Activated CD4-positive, alpha-beta T cell treated with anti-CD3 and anti-CD28 coated beads, Interleukin-2, amount 10 ng/mL, durations not matched to agents 7 days and 5 days (primary cell): Measurements from ENCODE around the gene ATP13A3. TPM values are rescaled to one million over a fixed set of nuclear protein-coding genes. Genes with fewer than 3 reads are reported as not detected.

ENCODE experiments used
- CTCF ChIA-PET: fragments of 350-600 bp; sonication (Branson Sonifier 250); formaldehyde crosslinking; loops from one replicate; lab custom pipeline; 2021; ENCODE audit warnings: antibody characterized with exemption; lab: Charles Lee
- POLR2A ChIA-PET: fragments of 350-600 bp; sonication (Branson Sonifier 250); formaldehyde crosslinking; loops from one replicate; lab custom pipeline; 2021; ENCODE audit warnings: antibody characterized with exemption; lab: Charles Lee
- DNase-seq: peaks from one replicate; pipeline ENCODE4 v3.0.0-alpha.2; 2020
- H3K27ac Mint-ChIP-seq: one replicate; pipeline ENCODE4 v1.8.0; 2021; ENCODE audit warnings: mild to moderate bottlenecking, moderate library complexity, mixed read lengths
- H3K27me3 Mint-ChIP-seq: one replicate; pipeline ENCODE4 v1.8.0; 2021; ENCODE audit warnings: mixed read lengths
- H3K36me3 Mint-ChIP-seq: one replicate; pipeline ENCODE4 v1.8.0; 2021; ENCODE audit warnings: low read depth, mixed read lengths
- H3K4me1 Mint-ChIP-seq: one replicate; pipeline ENCODE4 v1.8.0; 2021; ENCODE audit warnings: mixed read lengths
- H3K4me3 Mint-ChIP-seq: one replicate; pipeline ENCODE4 v1.8.0; 2021; ENCODE audit warnings: mild to moderate bottlenecking, moderate library complexity, mixed read lengths
- H3K9me3 Mint-ChIP-seq: one replicate; pipeline ENCODE4 v1.8.0; 2021; ENCODE audit warnings: mixed read lengths
- total RNA-seq, 2 experiments: library from RNA; stranded (reverse); gene quantifications; one replicate each; pipeline ENCODE4 v1.2.3, GENCODE V29; 2021

Gene ATP13A3
- total RNA-seq, 2 experiments from 2014 or later = 59.2 to 73.8 TPM

DNA sequence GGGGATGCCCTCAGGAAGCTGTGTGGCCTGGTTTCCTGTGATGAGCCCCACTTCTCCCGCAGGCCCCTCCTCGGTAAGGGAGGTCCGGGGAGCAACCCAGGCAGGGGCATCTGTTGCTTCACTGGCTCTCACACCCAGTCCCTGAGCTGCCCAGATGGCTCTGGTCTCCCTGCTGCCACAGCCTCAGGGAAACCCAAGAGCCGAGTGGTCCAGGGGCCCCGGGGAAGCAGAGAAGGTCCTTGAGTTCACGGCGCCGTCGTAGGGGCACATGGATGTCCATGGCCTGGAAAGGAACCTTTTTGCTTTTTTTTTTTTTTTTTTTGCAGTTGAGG, 103.9 kb downstream of the ATP13A3 start:
- H3K27ac Mint-ChIP-seq = no peak overlapping the region
- no peak for DNase-seq
- ChIA-PET POLR2A (no interaction called here), CTCF (interaction anchor here (0.8 kb wide), 1 partner anchor 15 kb away, joined by 4 read pairs; no protein-coding TSS in a partner anchor)
- no peaks in the 10 kb centered on the region for H3K4me1 Mint-ChIP-seq
- H3K9me3 Mint-ChIP-seq = no peaks in the 10 kb centered on the region
- H3K4me3 Mint-ChIP-seq = no peak overlapping the region
- H3K36me3 Mint-ChIP-seq = no peaks in the 10 kb centered on the region
- peaks cover 3% of the 10 kb centered on the region for H3K27me3 Mint-ChIP-seq

DNA sequence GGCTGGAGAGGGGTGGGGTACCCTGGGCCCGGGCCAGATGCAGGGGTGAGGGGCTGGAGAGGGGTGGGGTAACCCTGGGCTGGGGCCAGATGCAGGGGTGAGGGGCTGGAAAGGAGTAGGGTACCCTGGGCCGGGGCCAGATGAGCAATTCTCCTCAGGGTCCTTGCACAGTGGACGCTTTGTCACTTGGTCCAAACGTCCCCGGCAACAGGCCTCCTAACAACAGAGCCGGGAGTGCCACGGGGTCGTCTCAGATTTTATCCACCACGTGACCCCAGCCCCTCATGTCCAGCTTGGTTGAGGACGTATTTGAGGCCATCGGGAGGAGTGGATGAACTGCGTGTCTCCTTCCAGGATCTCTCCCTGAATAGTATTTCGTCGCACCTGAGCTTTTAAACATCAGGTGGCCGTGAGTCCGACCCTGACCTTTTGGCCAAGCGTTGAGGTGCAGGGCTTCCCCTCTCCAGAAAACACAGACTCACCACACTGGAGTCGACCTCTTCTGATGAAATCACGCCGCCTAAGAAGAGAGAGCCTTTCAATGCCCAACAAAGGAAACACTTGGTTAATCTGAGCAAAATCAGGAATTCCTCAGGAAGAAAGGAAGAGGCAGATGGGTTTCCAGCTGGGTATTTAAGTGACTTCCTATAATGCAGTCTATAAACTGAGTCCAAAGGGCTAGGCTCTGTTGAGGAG, 104.5 kb downstream of the ATP13A3 start:
- DNase-seq = no peak
- no peaks in the 10 kb centered on the region for H3K4me1 Mint-ChIP-seq
- H3K9me3 Mint-ChIP-seq = no peaks in the 10 kb centered on the region
- ChIA-PET POLR2A (no interaction called here), CTCF (interaction anchor here (0.8 kb wide), 1 partner anchor 15 kb away, joined by 4 read pairs; no protein-coding TSS in a partner anchor)
- H3K27me3 Mint-ChIP-seq = peaks cover 3% of the 10 kb centered on the region
- H3K4me3 Mint-ChIP-seq = no peak overlapping the region
- H3K36me3 Mint-ChIP-seq = no peaks in the 10 kb centered on the region
- H3K27ac Mint-ChIP-seq = no peak overlapping the region

DNA sequence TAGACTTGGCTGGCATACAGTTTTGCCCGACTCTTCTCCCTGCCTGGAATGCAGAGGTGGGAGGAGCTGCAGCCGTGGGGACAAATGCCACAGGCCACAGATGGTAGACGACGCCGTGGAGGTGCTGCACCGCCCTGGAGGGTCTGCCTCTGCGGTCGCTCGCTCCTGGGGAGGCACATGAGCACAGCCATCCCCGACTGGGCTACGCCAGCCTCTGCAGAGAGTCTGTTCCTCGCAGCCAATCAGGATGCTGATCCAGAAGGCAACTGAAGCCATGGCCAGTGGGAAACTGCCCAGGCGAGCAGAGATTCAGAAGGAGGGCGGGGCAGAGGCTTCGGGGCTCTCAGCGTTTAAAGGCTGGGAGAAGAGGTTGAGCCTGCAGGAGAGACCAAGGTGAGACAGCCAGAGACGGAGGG, 105.3 kb downstream of the ATP13A3 start:
- POLR2A ChIA-PET = no interaction called here

DNA sequence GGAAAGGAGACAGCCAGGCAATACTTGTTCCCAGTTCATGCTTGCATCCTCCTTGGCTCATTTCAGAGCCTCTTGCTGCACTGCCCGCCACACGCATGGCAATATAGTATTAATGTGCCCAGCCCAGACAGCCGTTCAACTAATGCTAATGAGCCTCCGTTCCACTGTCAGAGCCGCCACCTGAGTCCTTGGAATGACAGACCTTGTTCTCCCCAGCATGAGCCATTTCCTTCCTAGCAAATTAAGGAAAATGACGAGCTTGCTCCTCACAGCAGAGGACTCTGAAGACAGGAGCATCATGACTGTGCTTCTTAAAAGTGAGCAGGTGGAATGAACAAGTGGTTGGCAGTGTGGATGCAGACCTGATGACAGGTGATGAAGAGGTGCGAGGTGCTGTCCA, 106.5 kb downstream of the ATP13A3 start:
- CTCF ChIA-PET = no interaction called here
- no peaks in the 10 kb centered on the region for H3K36me3 Mint-ChIP-seq

More for the DNA sequence above, 105.3 kb downstream of the ATP13A3 start:
- no peaks in the 10 kb centered on the region for H3K36me3 Mint-ChIP-seq
- no peak for DNase-seq
- peaks cover 3% of the 10 kb centered on the region for H3K27me3 Mint-ChIP-seq
- H3K27ac Mint-ChIP-seq = no peak overlapping the region
- CTCF ChIA-PET = no interaction called here
- H3K9me3 Mint-ChIP-seq = no peaks in the 10 kb centered on the region
- H3K4me3 Mint-ChIP-seq = no peak overlapping the region
- H3K4me1 Mint-ChIP-seq = no peaks in the 10 kb centered on the region

DNA sequence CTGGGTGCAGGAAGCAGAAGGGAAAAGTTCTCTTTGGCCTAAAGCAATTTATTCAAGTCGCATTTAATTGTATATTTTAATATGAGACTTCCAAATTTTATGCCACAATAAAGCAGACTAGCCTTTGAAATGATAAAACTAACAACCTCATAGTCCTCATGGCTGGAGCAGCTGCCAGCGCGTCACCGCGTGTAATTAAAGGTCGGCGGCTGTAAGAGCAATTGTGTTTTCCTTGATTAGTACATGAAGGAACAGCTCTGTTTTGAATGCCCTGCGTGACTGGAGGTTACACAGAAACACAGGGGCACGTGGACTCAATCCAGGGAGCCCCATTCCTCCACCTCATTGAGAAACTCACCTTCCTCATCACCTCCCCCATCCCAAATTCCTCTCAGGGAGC, 107.2 kb downstream of the ATP13A3 start:
- H3K4me3 Mint-ChIP-seq = no peak overlapping the region
- no peak overlapping the region for H3K27ac Mint-ChIP-seq
- H3K27me3 Mint-ChIP-seq = peaks cover 3% of the 10 kb centered on the region
- H3K36me3 Mint-ChIP-seq = no peaks in the 10 kb centered on the region
- H3K9me3 Mint-ChIP-seq = no peaks in the 10 kb centered on the region
- ChIA-PET CTCF (interaction anchor here (0.8 to 1.6 kb wide), 2 partner anchors 36 to 342 kb away, joined by 3 read pairs; no protein-coding TSS in a partner anchor), POLR2A (no interaction called here)
- no peak for DNase-seq
- H3K4me1 Mint-ChIP-seq = no peaks in the 10 kb centered on the region

More for the DNA sequence above, 106.5 kb downstream of the ATP13A3 start:
- POLR2A ChIA-PET = no interaction called here
- no peak overlapping the region for H3K27ac Mint-ChIP-seq
- H3K4me1 Mint-ChIP-seq = no peaks in the 10 kb centered on the region
- no peak overlapping the region for H3K4me3 Mint-ChIP-seq
- no peaks in the 10 kb centered on the region for H3K9me3 Mint-ChIP-seq
- peaks cover 3% of the 10 kb centered on the region for H3K27me3 Mint-ChIP-seq
- DNase-seq = no peak

DNA sequence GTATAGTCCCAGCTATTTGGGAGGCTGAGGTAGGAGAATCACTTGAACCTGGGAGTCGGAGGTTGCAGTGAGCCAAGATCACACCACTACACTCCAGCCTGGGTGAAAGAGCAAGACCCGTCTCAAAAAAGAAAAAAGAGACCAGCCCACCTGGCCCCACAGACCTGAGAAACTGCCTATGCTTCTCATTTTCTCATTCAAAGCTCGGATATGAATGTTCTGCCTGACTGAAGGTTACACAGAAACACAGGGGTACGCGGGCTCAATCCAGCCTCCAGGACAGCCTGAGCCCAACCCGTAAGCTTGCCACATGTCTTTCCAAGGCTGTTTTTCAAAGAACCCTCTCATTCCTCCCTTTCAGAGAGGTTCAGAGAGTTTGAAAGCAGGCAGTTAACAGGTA, 107.6 kb downstream of the ATP13A3 start:
- H3K9me3 Mint-ChIP-seq = no peaks in the 10 kb centered on the region
- H3K4me1 Mint-ChIP-seq = no peaks in the 10 kb centered on the region
- H3K27me3 Mint-ChIP-seq = peaks cover 3% of the 10 kb centered on the region
- H3K36me3 Mint-ChIP-seq = no peaks in the 10 kb centered on the region
- no peak for DNase-seq
- CTCF ChIA-PET = interaction anchor here (0.8 to 1.6 kb wide), 2 partner anchors 35 to 342 kb away, joined by 3 read pairs; no protein-coding TSS in a partner anchor
- no peak overlapping the region for H3K27ac Mint-ChIP-seq
- H3K4me3 Mint-ChIP-seq = no peak overlapping the region
- POLR2A ChIA-PET = no interaction called here

DNA sequence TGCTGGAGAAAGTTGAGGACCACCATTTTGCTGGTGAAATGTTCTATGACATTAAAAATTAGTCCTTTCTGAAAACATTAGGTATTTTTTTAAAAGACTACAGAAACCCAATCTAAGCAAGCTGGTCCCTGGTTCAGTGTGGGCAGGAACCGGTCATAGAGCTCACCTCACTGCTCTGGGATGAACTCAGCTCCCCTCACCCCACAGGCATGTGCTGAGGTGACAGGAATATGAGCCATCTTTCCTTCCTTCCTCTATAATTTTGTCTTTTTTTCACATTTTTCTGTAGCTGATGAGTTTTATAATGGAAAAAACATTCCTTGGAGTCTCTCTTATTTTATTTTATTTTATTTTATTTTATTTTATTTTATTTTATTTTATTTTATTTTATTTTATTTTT, 109.1 kb downstream of the ATP13A3 start:
- Mint-ChIP-seq H3K4me1 (no peaks in the 10 kb centered on the region), H3K9me3 (no peaks in the 10 kb centered on the region), H3K36me3 (no peaks in the 10 kb centered on the region), H3K27ac (no peak overlapping the region), H3K27me3 (no peaks in the 10 kb centered on the region), H3K4me3 (no peak overlapping the region)
- ChIA-PET CTCF (no interaction called here), POLR2A (no interaction called here)
- DNase-seq = no peak

DNA sequence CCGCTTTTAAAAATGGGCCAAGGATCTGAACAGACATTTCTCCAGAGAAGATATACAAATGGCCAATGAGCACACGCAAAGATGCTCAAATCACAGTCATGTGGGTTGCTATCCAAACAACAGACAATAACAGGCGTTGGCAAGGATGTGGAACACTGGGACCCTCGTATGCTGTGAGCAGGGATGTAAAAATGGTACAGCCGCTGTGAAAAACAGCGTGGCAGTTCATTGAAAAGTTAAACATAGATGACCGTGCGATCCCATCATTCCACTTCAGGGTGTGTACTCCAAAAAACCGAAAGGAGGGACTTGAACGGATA, 110.6 kb downstream of the ATP13A3 start:
- no peak for DNase-seq
- Mint-ChIP-seq H3K4me3 (no peak overlapping the region), H3K36me3 (no peaks in the 10 kb centered on the region), H3K4me1 (no peaks in the 10 kb centered on the region), H3K27me3 (no peaks in the 10 kb centered on the region), H3K27ac (no peak overlapping the region), H3K9me3 (no peaks in the 10 kb centered on the region)
- ChIA-PET POLR2A (no interaction called here), CTCF (no interaction called here)

DNA sequence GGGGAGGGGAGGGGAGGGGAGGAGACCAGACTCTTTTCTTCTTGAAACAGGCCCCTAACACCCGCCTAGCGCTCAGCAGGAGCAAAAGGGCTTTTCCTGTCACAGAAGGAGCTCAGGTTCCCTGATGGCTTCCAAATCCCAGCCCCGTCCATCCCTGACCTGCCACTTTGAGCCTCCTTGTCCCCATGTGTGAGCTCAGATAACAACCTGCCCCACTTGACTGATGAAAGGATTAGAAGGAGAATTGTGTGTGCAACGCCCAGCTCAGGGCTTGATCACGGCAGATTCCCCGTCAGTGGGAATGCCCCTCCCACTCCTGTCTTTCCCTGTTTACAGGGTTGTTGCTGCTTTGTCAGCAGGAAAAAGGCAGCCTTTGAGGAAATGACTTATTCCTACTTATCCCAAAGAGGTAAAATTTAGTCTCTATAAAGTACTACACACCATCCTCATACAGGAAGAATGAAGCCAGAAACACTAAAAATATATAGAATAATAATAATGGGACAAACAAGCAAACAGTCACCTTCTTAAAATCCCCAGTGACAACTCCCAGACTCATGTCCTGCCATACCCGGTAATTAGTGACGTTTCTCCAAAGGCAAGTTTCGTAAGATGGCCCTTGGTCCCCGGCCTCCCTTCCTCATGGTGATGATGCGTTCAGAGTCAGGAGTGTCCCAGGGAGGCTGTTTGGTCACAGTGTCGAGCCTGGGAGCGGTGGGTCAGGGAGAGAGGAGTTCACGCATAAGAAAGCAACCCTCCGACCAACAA, 111.1 kb downstream of the ATP13A3 start:
- Mint-ChIP-seq H3K27ac (no peak overlapping the region), H3K4me3 (no peak overlapping the region), H3K36me3 (no peaks in the 10 kb centered on the region), H3K27me3 (peaks cover 2% of the 10 kb centered on the region), H3K9me3 (no peaks in the 10 kb centered on the region), H3K4me1 (no peaks in the 10 kb centered on the region)
- POLR2A ChIA-PET = no interaction called here
- DNase-seq = no peak
- CTCF ChIA-PET = no interaction called here

DNA sequence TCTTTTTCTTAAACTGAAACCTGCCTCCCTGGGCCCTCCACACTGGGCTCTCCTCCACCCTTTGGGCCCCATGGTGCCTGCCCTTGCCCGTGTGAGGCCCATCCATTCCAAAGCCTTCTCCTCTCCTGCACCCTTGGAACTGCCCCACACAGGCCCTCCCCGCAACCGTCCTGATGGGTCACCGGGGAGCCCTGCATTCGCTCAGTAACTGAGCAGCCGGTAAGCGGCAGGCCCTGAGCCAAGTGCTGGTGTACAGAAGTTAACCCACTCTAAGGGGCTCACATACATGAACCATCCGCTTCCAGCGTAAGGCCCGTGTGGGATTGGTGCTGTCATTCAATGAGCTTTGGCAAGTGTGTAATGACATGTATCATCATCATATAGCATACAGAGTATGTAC, 111.9 kb downstream of the ATP13A3 start:
- Mint-ChIP-seq H3K4me3 (no peak overlapping the region), H3K27ac (no peak overlapping the region), H3K27me3 (peaks cover 9% of the 10 kb centered on the region), H3K9me3 (no peaks in the 10 kb centered on the region), H3K4me1 (no peaks in the 10 kb centered on the region), H3K36me3 (no peaks in the 10 kb centered on the region)
- POLR2A ChIA-PET = no interaction called here
- DNase-seq = no peak
- CTCF ChIA-PET = no interaction called here

DNA sequence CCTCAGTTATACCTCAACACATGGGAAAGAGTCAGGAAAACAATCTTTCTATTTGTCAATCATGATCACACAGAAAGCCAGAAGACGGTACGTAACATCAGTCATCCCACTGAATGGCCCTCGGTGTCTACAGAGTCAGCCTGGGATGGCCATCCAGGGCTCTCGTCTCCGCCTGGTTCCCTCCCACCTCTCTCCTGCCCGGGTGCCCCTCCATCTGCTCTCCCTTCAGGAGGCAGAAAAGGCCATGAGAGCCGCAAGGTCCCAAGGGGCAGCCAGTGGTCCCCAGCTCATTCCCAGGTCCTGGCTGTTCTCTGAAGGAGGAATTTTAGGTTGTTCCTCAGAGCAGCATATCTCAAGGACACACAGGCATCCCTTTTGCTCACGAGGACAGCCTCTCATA, 112.9 kb downstream of the ATP13A3 start:
- DNase-seq = no peak
- ChIA-PET CTCF (no interaction called here), POLR2A (no interaction called here)
- Mint-ChIP-seq H3K4me3 (no peak overlapping the region), H3K4me1 (no peaks in the 10 kb centered on the region), H3K36me3 (no peaks in the 10 kb centered on the region), H3K9me3 (no peaks in the 10 kb centered on the region), H3K27me3 (peaks cover 18% of the 10 kb centered on the region), H3K27ac (no peak overlapping the region)

DNA sequence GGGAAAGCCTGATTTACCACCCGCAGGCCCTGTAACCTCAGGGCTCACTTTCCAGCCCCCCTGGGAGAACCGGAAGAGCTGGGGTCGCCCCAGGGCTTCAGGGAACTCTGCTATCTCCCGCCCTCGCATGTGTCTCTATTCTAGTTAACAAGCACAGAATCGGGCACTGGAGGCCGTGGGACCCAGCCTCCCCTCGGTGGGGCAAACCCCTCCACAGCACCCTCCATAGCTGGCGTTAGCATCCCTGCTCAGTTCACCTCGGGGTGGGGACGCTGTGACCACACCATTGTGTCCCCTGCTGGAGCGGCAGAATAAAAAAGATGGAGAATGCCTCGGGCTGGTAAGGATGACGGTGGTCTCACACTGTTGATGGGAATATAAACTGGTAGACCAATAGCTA, 113.8 kb downstream of the ATP13A3 start:
- H3K4me1 Mint-ChIP-seq = no peaks in the 10 kb centered on the region
- H3K27me3 Mint-ChIP-seq = peaks cover 25% of the 10 kb centered on the region
- no peaks in the 10 kb centered on the region for H3K36me3 Mint-ChIP-seq
- ChIA-PET CTCF (no interaction called here), POLR2A (interaction anchor here (0.6 kb wide), 1 partner anchor 496 kb away, joined by 7 read pairs; no protein-coding TSS in a partner anchor)
- no peaks in the 10 kb centered on the region for H3K9me3 Mint-ChIP-seq
- no peak overlapping the region for H3K27ac Mint-ChIP-seq
- H3K4me3 Mint-ChIP-seq = no peak overlapping the region
- DNase-seq = no peak

DNA sequence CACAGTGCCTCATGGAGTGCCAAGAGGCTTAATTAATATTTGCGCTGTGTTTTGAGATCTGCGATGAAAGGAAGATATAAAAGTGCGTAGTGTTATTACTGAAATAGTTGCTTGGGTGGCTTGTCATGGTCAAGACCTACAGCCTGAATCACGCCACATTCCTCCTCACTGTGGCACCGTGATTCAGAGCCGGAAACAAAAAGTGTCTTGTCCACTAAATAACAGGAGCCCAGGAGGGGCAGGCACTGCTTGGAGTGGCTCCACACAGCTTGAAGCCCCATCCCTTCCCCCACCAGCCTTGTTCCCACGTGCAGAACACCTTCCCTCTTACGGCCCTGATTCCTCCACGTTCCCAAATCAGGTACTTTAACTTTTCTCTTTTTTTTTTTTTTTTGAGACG, 116.0 kb downstream of the ATP13A3 start:
- Mint-ChIP-seq H3K4me3 (no peak overlapping the region), H3K9me3 (no peaks in the 10 kb centered on the region), H3K27ac (no peak overlapping the region), H3K4me1 (no peaks in the 10 kb centered on the region), H3K36me3 (no peaks in the 10 kb centered on the region), H3K27me3 (peaks cover 30% of the 10 kb centered on the region)
- ChIA-PET CTCF (interaction anchor here (0.7 to 1.0 kb wide), 2 partner anchors 9 to 63 kb away, joined by 3 read pairs; no protein-coding TSS in a partner anchor), POLR2A (no interaction called here)
- no peak for DNase-seq
